IPS-NIHi11 (cell line): ENCODE data around the gene OTOP1.
A peak's percentile ranks its signal among the peaks of the same experiment; 100 is the strongest.
"Not testable (repeated sequence)": the region's sequence is repeated elsewhere in the genome, so short reads cannot be mapped to it uniquely, and the experiment has no call there.

Experiments used
- DNase-seq: peaks from one replicate; pipeline ENCODE4 v3.0.0; 2012; ENCODE audit warnings: mixed read lengths, low spot score

OTOP1 gene

DNA sequence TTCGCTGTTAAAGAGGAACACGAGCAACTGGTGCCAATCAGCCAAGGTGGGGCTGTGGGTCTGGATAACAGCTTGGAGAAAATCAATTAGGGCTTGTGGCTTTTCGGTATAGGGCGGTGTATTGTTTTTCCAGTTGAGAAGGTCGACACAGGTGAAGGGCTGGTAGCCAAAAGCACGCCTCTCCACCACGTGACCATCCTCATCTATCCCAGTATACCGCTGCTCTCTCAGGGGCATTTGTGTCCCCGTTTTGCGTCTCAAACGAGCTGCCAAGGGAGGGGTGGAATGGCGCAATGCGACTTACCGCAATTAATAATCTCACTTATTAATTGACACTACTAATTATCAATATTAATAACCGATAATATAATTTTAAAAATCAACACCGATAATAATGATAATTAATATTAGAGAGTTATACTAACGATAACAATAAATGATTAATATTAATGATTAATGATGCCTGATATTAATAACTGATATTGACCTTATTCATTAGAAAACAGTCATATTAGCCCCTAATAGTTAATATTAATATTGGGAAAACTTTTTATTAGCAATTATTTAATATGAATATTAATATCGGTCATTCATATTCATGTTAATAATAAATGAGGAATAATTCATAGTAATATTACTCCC lies 62.1 kb downstream of the OTOP1 start:
- DNase-seq = not testable (repeated sequence)

DNA sequence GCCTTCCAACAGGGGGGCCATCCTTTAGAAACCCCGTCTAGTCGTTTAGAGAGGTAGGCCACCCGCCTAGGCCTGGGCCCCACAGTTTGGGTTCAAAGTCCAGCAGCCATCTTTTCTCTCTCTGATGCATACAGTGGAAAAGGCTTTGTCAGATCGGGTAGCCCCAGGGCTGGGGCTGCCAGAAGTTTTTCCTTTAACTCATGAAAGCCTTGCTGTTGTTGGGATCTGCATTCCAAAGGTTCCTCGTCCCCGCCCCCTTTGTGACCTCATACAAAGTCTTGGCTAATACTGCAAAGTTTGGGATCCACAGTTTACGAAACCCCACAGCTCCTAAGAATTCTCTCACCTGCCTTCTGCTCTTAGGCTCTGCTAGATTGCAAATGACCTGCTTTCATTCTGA lies 64.5 kb downstream of the OTOP1 start:
- DNase-seq = not testable (repeated sequence)

DNA sequence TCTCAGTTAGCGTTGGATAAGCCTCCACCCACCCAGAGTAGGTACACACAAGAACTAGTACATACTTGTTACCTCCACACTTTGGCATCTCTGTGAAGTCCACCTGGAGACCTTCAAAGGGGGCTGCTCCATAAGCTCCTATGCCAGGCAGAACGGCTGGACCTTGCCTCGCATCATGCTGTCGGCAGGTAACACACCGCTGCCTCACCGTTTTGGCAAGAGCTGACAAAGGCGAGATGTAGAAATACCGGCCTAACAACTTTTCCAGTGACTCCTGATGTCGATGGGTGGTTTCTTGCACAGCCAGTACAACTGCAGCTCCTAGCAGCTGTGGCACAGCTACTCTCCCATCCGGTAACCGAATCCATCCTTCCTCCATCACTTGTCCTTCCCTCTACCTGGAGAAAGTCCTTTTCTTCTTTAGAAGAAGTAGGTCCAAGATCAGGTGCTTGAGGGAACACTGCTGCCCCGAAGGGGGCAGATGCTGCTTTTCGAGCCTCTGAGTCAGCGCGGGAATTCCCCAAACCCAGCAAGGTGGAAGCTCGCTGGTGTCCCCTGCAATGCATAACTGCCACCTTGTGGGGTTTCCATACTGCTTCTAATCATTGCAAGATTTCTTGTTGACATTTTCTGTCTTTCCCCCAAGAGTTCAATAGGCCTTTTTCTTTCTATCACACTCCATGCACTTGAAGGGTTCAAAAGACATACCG lies 65.6 kb downstream of the OTOP1 start:
- DNase-seq = not testable (repeated sequence)

DNA sequence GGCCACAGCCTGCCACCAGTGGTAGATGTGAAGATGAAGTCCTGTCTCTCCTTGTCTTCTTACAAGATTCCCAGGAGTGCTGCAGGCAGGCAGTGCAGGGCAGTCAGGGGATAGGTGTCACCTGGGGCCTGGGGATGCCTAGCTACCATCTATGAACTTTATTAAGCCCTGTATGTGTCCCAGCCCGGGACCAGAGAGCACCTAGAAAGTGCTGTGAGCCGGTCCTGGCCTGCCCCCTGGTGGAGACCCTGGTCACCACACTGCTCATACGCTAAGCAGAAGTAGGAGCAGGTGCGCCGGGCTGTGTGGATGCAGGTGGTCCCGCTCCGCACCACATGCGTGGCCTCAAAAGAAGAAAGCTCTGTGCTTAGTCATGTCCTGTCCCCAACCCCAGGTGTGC lies 81.1 kb downstream of the OTOP1 start:
- DNase-seq = not testable (repeated sequence)

DNA sequence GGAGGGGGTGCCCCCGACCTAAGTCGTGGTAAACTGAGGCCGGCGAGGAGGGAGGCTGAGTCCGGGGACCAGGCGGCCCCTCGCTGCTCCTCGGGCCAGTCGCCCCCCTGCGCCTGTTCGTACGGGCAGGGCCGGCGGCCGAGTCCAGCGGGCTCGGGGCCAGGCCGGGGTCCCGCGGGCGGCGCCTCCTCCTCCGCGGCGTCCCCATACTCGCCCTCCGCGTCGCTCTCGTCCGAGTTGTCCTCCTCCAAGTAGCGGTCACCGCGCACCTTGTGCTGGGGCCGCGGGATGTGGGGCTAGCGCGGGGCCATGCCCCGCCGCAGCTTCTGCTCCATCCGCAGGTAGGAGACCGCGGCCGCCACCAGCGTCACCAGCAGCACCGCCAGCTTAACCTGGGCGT lies 83.4 kb downstream of the OTOP1 start:
- not testable (repeated sequence) for DNase-seq

DNA sequence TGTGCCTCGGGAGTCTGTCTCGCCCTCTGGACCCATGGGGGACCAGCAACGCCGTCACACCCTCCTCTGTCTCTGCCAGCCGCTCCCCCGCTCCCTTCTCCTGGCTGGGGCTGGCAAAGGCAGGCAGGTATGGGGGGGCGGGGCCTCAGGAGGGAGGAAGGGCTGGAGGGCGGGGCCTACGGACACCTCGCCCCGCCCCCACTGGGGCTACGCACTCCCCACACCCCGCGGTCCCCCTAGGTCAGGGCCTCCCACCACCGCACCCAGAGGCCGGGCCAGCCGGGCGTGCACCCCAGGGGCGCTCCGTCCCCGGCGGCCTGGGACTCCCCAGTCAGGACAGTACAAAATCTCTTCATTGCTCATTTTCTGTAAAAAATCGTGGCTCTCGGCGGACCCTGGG lies 84.0 kb downstream of the OTOP1 start:
- peak; percentile 42 for DNase-seq

DNA sequence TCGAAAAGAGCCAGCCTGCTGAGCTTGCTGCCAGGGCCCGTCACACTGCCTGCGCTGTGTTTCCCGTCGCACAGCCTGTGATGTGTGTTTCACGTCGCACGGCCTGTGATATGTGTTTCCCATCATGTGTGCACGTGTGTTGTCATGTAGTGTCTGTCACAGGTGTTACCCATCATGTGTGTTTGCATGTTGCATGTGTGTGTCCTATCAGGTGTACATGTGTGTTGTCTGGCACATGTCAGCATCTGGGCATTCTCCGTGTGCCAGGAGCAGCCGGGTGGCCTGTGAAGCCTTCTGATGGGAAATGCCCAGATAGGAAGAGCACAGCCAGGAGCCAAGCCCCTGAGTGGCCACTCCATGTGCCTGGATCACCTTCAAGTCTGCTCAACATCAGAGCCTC lies 85.5 kb downstream of the OTOP1 start:
- DNase-seq = not testable (repeated sequence)
